ENCODE data around the gene DNMT1. TPM values are rescaled to one million over a fixed set of nuclear protein-coding genes. Genes with fewer than 3 reads are reported as not detected.

DNMT1 gene
- 39.1 and 39.9 TPM in 2 replicates for total RNA-seq

GRCh38 chr19:10194500-10195198, at the start of gene DNMT1:
DNMT1 (minus strand) TSS chr19:10194953; CDS start chr19:10194899, 54 bp downstream.

GRCh38 chr19:10230861-10231611, 36.3 kb upstream of the DNMT1 start, which contains the start of gene S1PR2:
S1PR2 (minus strand) TSS chr19:10231331; CDS start chr19:10224905, 6,426 bp downstream.

DNA sequence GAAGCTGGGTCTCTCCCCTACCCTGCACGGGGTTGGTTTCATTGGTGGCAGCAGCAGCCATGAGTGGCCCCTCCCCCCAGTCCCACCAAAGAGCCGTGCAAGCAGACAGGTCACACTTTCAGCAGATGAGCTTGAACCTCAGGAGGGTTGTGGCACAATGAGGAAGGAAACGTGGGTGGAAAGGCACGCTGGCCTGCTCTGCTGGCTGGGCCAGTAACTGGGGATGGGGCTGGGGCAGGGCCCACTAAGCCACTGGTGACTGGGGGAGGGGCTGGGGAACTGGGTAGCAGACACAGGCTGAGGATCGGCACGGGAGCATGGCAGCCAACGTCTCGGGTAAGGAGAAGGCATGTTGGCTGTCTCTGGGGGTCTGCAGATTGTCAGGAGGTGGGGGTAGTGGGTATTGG, 83.3 kb downstream of the DNMT1 start, which contains the start of gene P2RY11:
Gene P2RY11 (plus strand): TSS at position 289 of the 407 bp plus-strand sequence. CDS start 29 bp downstream, at position 318.

GRCh38 chr19:10106100-10106936, 88.4 kb downstream of the DNMT1 start, which contains the start of gene PPAN:
PPAN (plus strand) TSS chr19:10106362; CDS start chr19:10106395, 33 bp downstream.

DNA sequence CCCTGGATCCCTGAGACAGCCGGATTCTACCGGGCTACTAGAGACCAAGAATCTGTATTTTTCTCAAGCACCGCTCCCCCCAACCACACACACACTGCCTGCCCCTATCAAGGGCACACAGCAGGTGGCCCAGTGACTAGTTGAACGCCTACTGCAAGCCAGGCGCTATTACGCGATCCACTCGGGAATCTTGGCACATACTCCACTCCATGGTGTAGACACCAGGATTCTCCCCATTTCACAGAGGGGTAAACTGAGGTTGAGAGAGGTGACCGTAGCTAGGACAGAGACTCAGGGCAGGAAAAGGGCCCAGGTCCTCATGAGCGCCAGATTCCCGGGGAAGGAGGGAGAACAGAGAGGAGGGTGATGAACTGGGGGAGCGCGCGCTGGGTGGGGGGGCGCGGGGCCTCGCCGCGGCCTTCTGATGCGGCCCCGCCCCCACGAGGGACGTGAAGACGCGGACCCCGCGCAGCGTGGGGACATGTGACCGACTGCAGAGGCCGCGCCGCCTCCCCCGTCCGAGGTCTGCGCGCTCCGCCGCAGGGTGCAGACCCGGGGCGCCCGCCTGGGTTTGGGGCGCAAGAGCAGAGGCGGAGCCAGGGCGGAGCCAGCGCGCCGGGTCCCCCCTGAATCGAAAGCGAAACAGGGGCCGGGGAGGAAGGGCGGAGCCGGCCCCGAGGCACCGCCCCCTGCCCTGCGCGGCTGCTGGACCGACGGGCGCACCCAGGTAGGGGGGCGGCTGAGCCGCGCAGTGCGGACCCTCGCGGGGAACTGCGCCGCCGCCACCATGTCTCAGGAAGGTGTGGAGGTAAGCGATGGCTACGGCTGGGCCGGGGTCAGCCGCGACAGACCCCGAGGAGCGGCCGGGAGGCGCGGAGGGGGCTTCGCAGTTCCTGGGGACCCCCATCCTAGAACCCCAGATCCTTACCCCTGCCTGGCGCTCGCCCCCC, 108.8 kb downstream of the DNMT1 start, which contains the start of gene SHFL:
Gene SHFL (plus strand): TSS at position 677 of the 950 bp plus-strand sequence. CDS start 111 bp downstream, at position 788.

Other genes with a start within 250 kb of the DNMT1 start
- gene COL5A3, start 184.4 kb downstream of the DNMT1 start, total RNA-seq: 3.5 and 6.3 TPM in 2 replicates
- not detected in 2 replicates for gene RDH8, start 181.5 kb downstream of the DNMT1 start, total RNA-seq
- gene SHFL, start 108.6 kb downstream of the DNMT1 start, total RNA-seq: 18.4 and 22.4 TPM in 2 replicates
- 0.13 and 0.25 TPM in 2 replicates for gene ANGPTL6, start 92.3 kb downstream of the DNMT1 start, total RNA-seq
- 17.3 and 26.7 TPM in 2 replicates for gene PPAN, start 88.6 kb downstream of the DNMT1 start, total RNA-seq
- 1.2 and 1.3 TPM in 2 replicates for gene P2RY11, start 83.3 kb downstream of the DNMT1 start, total RNA-seq
- 294 and 341 TPM in 2 replicates for gene EIF3G, start 75.1 kb downstream of the DNMT1 start, total RNA-seq
- gene S1PR2, start 36.4 kb upstream of the DNMT1 start, total RNA-seq: 9.1 and 9.4 TPM in 2 replicates
- gene MRPL4, start 57.3 kb upstream of the DNMT1 start, total RNA-seq: 13.9 and 15.7 TPM in 2 replicates
- 1.3 and 4.9 TPM in 2 replicates for gene ICAM1, start 76.2 kb upstream of the DNMT1 start, total RNA-seq
- 0.13 and 0.62 TPM in 2 replicates for gene ICAM4, start 92.0 kb upstream of the DNMT1 start, total RNA-seq
- 0.26 and 0.56 TPM in 2 replicates for gene ICAM5, start 95.0 kb upstream of the DNMT1 start, total RNA-seq
- gene ZGLP1, start 114.9 kb upstream of the DNMT1 start, total RNA-seq: 0.12 and 0.13 TPM in 2 replicates
- gene FDX2, start 121.1 kb upstream of the DNMT1 start, total RNA-seq: 19.3 and 19.7 TPM in 2 replicates
- gene RAVER1, start 138.6 kb upstream of the DNMT1 start, total RNA-seq: 5.5 and 5.7 TPM in 2 replicates
- 15.2 and 21.5 TPM in 2 replicates for gene ICAM3, start 144.7 kb upstream of the DNMT1 start, total RNA-seq
- 49.8 and 62.4 TPM in 2 replicates for gene TYK2, start 185.6 kb upstream of the DNMT1 start, total RNA-seq
- 183 and 233 TPM in 2 replicates for gene CDC37, start 208.6 kb upstream of the DNMT1 start, total RNA-seq
- gene PDE4A, start 225.6 kb upstream of the DNMT1 start, total RNA-seq: 2.4 and 3.5 TPM in 2 replicates

Measured in aortic smooth muscle cell (primary cell).